OCI-LY1 (cell line): ENCODE measurements around the gene ARHGAP18.

Source experiments
- EZH2 ChIP-seq: fragments of 200-600 bp; sonication (generic), shearing (Covaris generic); IDR thresholded peaks from 2 replicates; pipeline ENCODE4 v1.8.0; 2017; ENCODE audit warnings: borderline replicate concordance, mixed run types, mild to moderate bottlenecking, antibody characterized with exemption, low read length, moderate library complexity, mixed read lengths
- TF ChIP-seq, protein P1 (sequence below): fragments of 200-600 bp; sonication (generic), shearing (Covaris generic); IDR thresholded peaks from 2 replicates; pipeline ENCODE4 v1.5.1; 2017; ENCODE audit warnings: mild to moderate bottlenecking, antibody characterized with exemption, low read length, moderate library complexity, mixed read lengths

DNA sequence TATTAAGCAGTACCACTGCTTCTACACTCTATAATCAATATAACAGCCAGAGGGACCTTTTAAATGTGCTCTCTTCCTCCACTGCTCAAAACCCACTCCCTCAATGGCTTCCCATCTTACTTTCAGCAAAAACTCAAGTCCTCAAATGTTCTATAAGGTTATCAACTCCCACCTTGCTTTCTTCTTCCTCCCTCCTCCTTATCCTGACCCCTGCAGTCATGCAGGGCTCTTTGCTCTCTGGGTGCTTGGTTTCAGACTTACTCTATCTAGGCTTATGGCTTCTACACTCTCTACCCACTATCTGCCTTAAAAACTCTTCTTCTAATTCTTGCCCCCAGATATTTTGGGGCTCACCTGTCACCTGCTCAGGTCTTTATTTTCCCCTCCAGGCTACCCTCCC lies 5.3 kb downstream of the ARHGAP18 start:
- TF ChIP-seq, protein P1, sequence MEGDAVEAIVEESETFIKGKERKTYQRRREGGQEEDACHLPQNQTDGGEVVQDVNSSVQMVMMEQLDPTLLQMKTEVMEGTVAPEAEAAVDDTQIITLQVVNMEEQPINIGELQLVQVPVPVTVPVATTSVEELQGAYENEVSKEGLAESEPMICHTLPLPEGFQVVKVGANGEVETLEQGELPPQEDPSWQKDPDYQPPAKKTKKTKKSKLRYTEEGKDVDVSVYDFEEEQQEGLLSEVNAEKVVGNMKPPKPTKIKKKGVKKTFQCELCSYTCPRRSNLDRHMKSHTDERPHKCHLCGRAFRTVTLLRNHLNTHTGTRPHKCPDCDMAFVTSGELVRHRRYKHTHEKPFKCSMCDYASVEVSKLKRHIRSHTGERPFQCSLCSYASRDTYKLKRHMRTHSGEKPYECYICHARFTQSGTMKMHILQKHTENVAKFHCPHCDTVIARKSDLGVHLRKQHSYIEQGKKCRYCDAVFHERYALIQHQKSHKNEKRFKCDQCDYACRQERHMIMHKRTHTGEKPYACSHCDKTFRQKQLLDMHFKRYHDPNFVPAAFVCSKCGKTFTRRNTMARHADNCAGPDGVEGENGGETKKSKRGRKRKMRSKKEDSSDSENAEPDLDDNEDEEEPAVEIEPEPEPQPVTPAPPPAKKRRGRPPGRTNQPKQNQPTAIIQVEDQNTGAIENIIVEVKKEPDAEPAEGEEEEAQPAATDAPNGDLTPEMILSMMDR: no peak
- TF ChIP-seq EZH2: no peak
